ENCODE measurements around the gene LMOD2.
A peak's percentile ranks its signal among the peaks of the same experiment; 100 is the strongest.

Gene LMOD2

DNA sequence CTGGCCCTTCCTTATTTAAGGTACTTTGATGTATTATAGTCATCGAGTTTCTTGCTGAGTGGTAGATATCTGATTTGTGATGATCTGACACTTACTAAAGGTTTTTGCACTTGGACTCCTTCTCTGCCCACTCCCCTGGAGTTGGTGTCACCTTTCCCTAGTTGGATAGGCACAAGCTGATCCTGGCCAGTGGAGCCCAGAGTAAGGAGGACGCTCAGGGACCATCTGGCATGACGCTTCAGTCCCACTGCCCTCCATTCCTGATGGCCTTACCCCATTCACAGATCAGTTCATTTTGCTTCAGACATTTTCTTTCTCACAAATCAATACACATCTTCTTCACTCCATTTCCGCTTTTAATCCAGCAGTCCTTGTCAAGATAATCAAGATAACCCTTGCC is 34.0 kb upstream of the LMOD2 start:
- H3K4me3 ChIP-seq (ENCODE audit: low read depth, low read length) = no peak overlapping the region
- TF ChIP-seq, protein P1, sequence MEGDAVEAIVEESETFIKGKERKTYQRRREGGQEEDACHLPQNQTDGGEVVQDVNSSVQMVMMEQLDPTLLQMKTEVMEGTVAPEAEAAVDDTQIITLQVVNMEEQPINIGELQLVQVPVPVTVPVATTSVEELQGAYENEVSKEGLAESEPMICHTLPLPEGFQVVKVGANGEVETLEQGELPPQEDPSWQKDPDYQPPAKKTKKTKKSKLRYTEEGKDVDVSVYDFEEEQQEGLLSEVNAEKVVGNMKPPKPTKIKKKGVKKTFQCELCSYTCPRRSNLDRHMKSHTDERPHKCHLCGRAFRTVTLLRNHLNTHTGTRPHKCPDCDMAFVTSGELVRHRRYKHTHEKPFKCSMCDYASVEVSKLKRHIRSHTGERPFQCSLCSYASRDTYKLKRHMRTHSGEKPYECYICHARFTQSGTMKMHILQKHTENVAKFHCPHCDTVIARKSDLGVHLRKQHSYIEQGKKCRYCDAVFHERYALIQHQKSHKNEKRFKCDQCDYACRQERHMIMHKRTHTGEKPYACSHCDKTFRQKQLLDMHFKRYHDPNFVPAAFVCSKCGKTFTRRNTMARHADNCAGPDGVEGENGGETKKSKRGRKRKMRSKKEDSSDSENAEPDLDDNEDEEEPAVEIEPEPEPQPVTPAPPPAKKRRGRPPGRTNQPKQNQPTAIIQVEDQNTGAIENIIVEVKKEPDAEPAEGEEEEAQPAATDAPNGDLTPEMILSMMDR (IDR thresholded peaks at IDR 0.05; ENCODE audit: low read depth, low read length) = no peak

DNA sequence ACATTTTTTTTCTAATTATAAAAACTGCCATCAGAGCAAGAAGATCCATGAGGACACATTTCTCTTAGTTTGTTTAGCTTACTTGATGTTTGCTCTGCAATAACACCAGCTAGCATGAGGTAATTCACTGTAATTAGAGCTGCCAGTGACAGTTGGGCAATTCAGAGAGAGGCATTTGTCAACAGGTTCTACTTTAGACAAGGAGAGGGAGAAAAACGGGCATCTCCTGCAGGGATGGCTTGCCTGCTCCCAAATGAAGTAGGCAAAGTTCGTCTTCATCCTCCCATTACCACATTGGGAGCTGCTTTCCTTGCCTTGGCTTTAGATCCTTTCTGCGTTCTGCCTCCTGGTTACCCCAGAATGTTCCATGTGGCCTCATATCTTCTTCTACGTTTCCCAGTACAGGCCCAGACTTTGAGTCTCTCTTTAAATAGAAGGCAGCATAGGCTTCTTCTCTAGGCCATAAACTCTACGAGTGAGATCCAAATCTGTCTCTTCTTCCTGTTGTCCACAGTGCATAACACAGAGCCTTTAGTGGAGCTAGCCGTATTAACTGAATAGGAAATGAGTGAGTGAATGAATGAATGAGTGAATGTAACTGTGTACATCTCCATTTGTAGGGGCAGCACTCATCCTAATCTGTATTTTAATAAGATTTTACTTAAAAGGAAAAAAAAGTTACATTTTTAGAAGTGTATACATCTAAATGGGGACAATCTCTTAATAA is 32.8 kb upstream of the LMOD2 start:
- TF ChIP-seq, protein P1 (IDR thresholded peaks at IDR 0.05; ENCODE audit: low read depth, low read length) = no peak
- H3K4me3 ChIP-seq (ENCODE audit: low read depth, low read length) = no peak overlapping the region

DNA sequence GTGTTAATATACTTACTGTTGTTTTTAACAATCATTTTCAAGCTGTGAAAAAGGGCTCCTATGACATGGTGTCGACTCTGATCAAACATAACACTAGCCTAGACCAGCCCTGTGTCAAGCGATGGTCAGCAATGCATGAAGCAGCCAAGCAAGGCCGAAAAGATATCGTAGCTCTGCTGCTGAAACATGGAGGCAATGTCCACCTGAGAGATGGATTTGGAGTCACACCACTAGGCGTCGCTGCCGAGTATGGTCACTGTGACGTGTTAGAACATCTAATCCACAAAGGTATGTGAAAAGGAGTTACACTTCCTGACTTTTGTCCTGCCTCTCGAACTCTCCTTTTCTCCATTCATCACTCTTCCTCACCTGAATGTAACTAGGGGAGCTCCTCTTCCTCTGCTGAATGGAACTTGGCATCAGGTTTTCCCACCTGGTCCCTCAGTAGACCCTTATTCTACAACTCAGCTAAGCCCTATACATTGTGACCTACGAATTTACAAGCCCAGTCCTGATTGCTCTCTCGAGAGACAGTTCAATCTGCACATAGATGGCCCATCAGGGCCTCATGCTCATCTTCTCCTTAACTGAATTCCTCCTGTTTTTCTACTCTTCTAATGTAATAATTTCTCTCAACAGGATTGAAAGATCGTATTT is 31.0 kb upstream of the LMOD2 start:
- TF ChIP-seq, protein P1 (IDR thresholded peaks at IDR 0.05; ENCODE audit: low read depth, low read length) = peak; percentile 28; the same call in 1 of the 2 replicates
- H3K4me3 ChIP-seq (ENCODE audit: low read depth, low read length) = no peak overlapping the region

GRCh38 chr7:123625254-123625653 is 30.4 kb upstream of the LMOD2 start:
- H3K4me3 ChIP-seq (ENCODE audit: low read depth, low read length) = no peak overlapping the region
- TF ChIP-seq, protein P1 (IDR thresholded peaks at IDR 0.05; ENCODE audit: low read depth, low read length) = no peak

DNA sequence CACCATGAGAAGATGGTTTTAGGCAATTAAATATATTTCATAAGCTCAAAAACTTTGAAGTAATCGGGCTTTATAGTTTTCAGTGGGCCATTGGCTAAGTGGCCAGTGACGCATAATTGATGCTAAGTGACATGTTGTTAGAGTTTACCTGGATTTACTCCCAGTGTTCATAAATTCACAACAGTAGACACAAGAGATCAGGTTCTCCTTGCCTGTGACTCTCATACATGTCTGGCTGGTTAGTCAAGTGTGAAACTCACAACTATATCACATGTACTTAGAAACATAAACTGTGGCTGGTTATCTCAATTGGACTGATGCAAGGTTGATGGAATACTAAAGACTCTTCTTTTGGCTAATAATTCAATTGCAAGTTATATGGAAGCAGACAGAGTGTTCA is 27.8 kb upstream of the LMOD2 start:
- no peak overlapping the region for H3K4me3 ChIP-seq (ENCODE audit: low read depth, low read length)
- TF ChIP-seq, protein P1 (IDR thresholded peaks at IDR 0.05; ENCODE audit: low read depth, low read length) = no peak

- H3K4me3 ChIP-seq (ENCODE audit: low read depth, low read length) = no peak overlapping the region
- TF ChIP-seq, protein P1 (IDR thresholded peaks at IDR 0.05; ENCODE audit: low read depth, low read length) = no peak
Measured at GRCh38 chr7:123628829-123629228, 26.8 kb upstream of the LMOD2 start.

GRCh38 chr7:123629281-123629680 is 26.4 kb upstream of the LMOD2 start:
- TF ChIP-seq, protein P1 (IDR thresholded peaks at IDR 0.05; ENCODE audit: low read depth, low read length) = no peak
- no peak overlapping the region for H3K4me3 ChIP-seq (ENCODE audit: low read depth, low read length)

All from WI38 (cell line).